Osteoblast (primary cell): Measurements from ENCODE around the gene PSAPL1. TPM values are rescaled to one million over a fixed set of nuclear protein-coding genes. Genes with fewer than 3 reads are reported as not detected.
A peak's percentile ranks its signal among the peaks of the same experiment; 100 is the strongest.

Experiments used
- DNase-seq: peaks from one replicate; pipeline ENCODE4 v3.0.0; 2011; ENCODE audit warnings: low spot score, mixed read lengths; ENCODE audit not compliant: insufficient read length; ENCODE audit errors: missing footprints
- H2AFZ ChIP-seq: 2 replicates; pipeline ENCODE4 v1.6.0; 2011; ENCODE audit warnings: mild to moderate bottlenecking, low read length
- H3K27ac ChIP-seq: 2 replicates; pipeline ENCODE4 v1.5.1; 2011; ENCODE audit warnings: mild to moderate bottlenecking, low read depth, low read length, moderate library complexity
- H3K27me3 ChIP-seq: 2 replicates; pipeline ENCODE4 v1.6.0; 2012; ENCODE audit warnings: mild to moderate bottlenecking, control low read depth, inconsistent platforms, low read length, moderate library complexity; ENCODE audit not compliant: insufficient read depth
- H3K36me3 ChIP-seq: 2 replicates; pipeline ENCODE4 v1.5.1; 2011; ENCODE audit warnings: mild to moderate bottlenecking, low read length, control low read depth, moderate library complexity; ENCODE audit not compliant: insufficient read depth
- H3K4me1 ChIP-seq: 2 replicates; pipeline ENCODE4 v1.5.1; 2011; ENCODE audit warnings: mild to moderate bottlenecking, low read length, control low read depth, moderate library complexity; ENCODE audit not compliant: insufficient read depth
- H3K4me2 ChIP-seq: 2 replicates; pipeline ENCODE4 v1.6.0; 2011; ENCODE audit warnings: mild to moderate bottlenecking, low read length; ENCODE audit not compliant: insufficient read depth
- H3K4me3 ChIP-seq: fragments of 200-600 bp; sonication (generic); 3 replicates; pipeline ENCODE4 v1.5.1; 2012; ENCODE audit warnings: mild to moderate bottlenecking, low read length, inconsistent platforms; ENCODE audit not compliant: insufficient read depth
- H3K79me2 ChIP-seq: 2 replicates; pipeline ENCODE4 v1.6.0; 2012; ENCODE audit warnings: mild to moderate bottlenecking, low read length, control low read depth, inconsistent platforms; ENCODE audit not compliant: insufficient read depth
- H3K9me3 ChIP-seq: 2 replicates; pipeline ENCODE4 v1.5.1; 2011; ENCODE audit warnings: low read depth, low read length, control low read depth
- H4K20me1 ChIP-seq: 2 replicates; pipeline ENCODE4 v1.6.0; 2012; ENCODE audit warnings: mild to moderate bottlenecking, low read length, control low read depth; ENCODE audit not compliant: insufficient read depth
- CTCF ChIP-seq: IDR thresholded peaks from 2 replicates; pipeline ENCODE4 v1.5.1; 2011; ENCODE audit warnings: mild to moderate bottlenecking, low read depth, low read length, moderate library complexity; ENCODE audit errors: extremely low read depth
- total RNA-seq: library from RNA; depleted of rRNA; stranded (reverse); fragments of >200 nt; gene quantifications from 2 replicates; pipeline ENCODE4 v1.2.3, GENCODE V29; 2012

Gene PSAPL1
- total RNA-seq, 1 donor: not detected

GRCh38 chr4:7384003-7384928 is 50.5 kb downstream of the PSAPL1 start:
- H3K4me1 ChIP-seq: no peaks in the 10 kb centered on the region
- H2AFZ ChIP-seq: no peak overlapping the region
- TF ChIP-seq CTCF: no peak
- no peaks in the 10 kb centered on the region for H3K79me2 ChIP-seq
- H3K36me3 ChIP-seq: no peaks in the 10 kb centered on the region
- H3K9me3 ChIP-seq: no peaks in the 10 kb centered on the region
- no peak overlapping the region for H3K4me2 ChIP-seq
- peaks cover 3% of the 10 kb centered on the region for H3K27me3 ChIP-seq
- no peak overlapping the region for H3K4me3 ChIP-seq
- DNase-seq: peak; percentile 76
- no peaks in the 10 kb centered on the region for H4K20me1 ChIP-seq
- no peak overlapping the region for H3K27ac ChIP-seq

- Histone ChIP-seq H4K20me1 (no peaks in the 10 kb centered on the region), H3K79me2 (no peaks in the 10 kb centered on the region), H2AFZ (no peak overlapping the region), H3K4me1 (no peaks in the 10 kb centered on the region), H3K36me3 (no peaks in the 10 kb centered on the region), H3K4me3 (no peak overlapping the region), H3K4me2 (no peak overlapping the region), H3K27ac (no peak overlapping the region), H3K9me3 (no peaks in the 10 kb centered on the region), H3K27me3 (peaks cover 8% of the 10 kb centered on the region)
- TF ChIP-seq CTCF: no peak
- no peak for DNase-seq
Observed at GRCh38 chr4:7383266-7383665, 51.5 kb downstream of the PSAPL1 start.

DNA sequence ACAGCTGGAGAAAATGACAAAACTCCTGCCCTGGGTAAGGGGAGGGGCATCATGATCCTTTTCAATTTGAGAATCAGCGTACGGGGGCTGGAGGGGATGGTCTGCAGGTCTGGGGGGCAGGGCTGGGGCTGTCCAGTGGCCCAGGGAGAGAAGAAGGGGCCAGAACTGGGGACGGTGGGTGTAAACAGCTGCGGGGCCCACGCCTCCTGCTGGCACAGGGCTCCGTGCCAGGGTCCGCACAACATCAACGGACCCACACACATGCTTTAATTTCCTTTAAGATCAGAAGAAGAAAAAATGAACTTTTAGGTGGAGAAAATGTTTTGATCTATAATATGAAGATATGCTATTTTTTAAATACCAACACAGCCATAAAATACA is 52.1 kb downstream of the PSAPL1 start:
- no peaks in the 10 kb centered on the region for H3K4me1 ChIP-seq
- H3K4me2 ChIP-seq: no peak overlapping the region
- no peaks in the 10 kb centered on the region for H3K79me2 ChIP-seq
- no peaks in the 10 kb centered on the region for H3K36me3 ChIP-seq
- H3K27me3 ChIP-seq: peaks cover 13% of the 10 kb centered on the region
- no peak overlapping the region for H2AFZ ChIP-seq
- no peak for TF ChIP-seq CTCF
- H4K20me1 ChIP-seq: no peaks in the 10 kb centered on the region
- no peak overlapping the region for H3K27ac ChIP-seq
- no peak for DNase-seq
- H3K4me3 ChIP-seq: no peak overlapping the region
- H3K9me3 ChIP-seq: no peaks in the 10 kb centered on the region

DNA sequence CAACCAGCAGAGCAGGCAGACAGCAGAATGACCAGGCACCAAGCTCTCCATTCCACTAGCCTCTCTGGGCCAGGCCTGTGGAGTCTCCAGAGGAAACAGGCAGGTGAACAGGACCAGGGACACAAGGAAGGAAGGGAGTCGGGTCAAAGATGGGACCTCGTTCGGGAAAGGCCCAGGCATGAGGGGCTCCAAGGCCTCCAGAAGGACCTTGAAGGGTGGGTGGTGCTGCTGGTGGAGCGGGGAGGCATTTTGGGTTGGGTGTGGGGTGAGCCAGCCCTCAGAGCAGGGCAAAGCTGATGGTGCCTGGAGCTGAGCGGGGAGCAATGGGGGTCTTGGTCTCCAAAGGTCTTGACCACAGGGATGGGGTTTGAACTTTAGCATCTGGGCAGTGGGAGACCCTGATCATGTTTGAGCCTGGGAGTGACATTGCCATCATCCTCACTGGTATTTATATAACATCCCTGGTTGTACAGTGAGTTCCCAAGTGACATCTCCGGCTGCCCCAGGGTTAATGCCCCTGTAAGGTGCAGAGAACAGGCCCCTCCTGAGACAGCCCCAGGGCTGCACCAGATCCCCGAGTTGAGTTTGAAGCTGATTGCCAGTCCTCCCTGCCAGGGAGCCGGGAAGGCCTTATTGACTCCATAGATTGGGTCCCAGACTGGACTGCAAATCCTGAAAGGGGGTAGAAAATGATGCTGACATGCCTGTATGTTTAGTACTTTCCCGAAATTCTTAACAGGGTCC is 52.7 kb downstream of the PSAPL1 start:
- no peak for DNase-seq
- TF ChIP-seq CTCF: no peak
- H3K36me3 ChIP-seq: no peaks in the 10 kb centered on the region
- H3K79me2 ChIP-seq: no peaks in the 10 kb centered on the region
- no peak overlapping the region for H3K4me2 ChIP-seq
- no peaks in the 10 kb centered on the region for H3K9me3 ChIP-seq
- peaks cover 19% of the 10 kb centered on the region for H3K27me3 ChIP-seq
- H3K27ac ChIP-seq: no peak overlapping the region
- H3K4me3 ChIP-seq: no peak overlapping the region
- H3K4me1 ChIP-seq: no peaks in the 10 kb centered on the region
- no peak overlapping the region for H2AFZ ChIP-seq
- H4K20me1 ChIP-seq: no peaks in the 10 kb centered on the region
